Adrenal gland (tissue), 5 donors: ENCODE data around the gene EZH2.

Source experiments
- POLR2A ChIP-seq, 2 donors: fragments of 450-650 bp; IDR thresholded peaks; one replicate each; pipeline ENCODE4 v1.6.1; 2017; ENCODE audit warnings: antibody characterized with exemption in 2 of 2, mild to moderate bottlenecking in 2 of 2, moderate library complexity in 1 of 2
- TF ChIP-seq, protein P1 (sequence below), 6 experiments: fragments of 450-650 bp in 4 of 6; fragments of 200-600 bp in 2 of 6; sonication (generic) in 1 of 6; IDR thresholded peaks; 1 replicate in 5 of 6; 2 replicates in 1 of 6; pipeline versions ENCODE4 v1.5.1 to v1.8.0; 2016 to 2021; ENCODE audit warnings: antibody characterized with exemption in 6 of 6, mild to moderate bottlenecking in 2 of 6, moderate library complexity in 1 of 6
- donor health status: DM: no; HTN: no; CAD: no.

DNA sequence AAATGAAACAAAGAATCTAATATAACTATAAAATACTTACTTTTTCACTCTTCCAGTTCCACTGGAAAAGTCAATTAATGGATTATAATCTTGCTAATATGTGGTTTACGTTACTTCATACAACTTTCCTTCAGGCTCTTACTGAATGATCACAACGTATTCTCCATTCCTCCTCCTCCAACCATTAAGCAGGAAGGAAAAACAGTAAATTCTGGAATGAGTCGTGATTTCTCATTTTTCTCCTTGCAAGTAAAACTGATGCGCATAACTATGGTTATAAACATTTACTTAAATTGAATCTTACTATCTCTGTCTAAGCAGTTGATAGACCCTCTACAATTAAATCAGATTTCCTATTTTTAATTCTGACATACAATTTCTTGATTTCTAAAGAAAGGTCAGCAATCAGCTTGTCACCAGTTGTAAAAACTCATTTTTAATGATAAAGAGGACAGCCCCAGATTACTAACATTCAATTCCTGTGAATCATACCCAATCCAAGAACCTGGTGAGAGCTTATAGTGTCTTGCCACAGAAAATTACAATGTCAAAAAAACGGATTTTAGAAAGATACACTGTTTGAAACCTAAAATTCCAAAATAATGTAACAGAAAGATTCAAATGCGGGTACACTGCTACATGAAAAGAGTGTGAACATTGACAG is 64.3 kb downstream of the EZH2 start:
- TF ChIP-seq POLR2A (IDR thresholded peaks at IDR 0.05): no peak
- TF ChIP-seq, protein P1, sequence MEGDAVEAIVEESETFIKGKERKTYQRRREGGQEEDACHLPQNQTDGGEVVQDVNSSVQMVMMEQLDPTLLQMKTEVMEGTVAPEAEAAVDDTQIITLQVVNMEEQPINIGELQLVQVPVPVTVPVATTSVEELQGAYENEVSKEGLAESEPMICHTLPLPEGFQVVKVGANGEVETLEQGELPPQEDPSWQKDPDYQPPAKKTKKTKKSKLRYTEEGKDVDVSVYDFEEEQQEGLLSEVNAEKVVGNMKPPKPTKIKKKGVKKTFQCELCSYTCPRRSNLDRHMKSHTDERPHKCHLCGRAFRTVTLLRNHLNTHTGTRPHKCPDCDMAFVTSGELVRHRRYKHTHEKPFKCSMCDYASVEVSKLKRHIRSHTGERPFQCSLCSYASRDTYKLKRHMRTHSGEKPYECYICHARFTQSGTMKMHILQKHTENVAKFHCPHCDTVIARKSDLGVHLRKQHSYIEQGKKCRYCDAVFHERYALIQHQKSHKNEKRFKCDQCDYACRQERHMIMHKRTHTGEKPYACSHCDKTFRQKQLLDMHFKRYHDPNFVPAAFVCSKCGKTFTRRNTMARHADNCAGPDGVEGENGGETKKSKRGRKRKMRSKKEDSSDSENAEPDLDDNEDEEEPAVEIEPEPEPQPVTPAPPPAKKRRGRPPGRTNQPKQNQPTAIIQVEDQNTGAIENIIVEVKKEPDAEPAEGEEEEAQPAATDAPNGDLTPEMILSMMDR (IDR thresholded peaks at IDR 0.05): no peak
